GM18858 (cell line): Measurements from ENCODE around the gene DMD.
"Not testable (repeated sequence)": the region's sequence is repeated elsewhere in the genome, so short reads cannot be mapped to it uniquely, and the experiment has no call there.

Experiments used
- ATAC-seq: cut with Tn5 transposase; IDR thresholded peaks from one replicate; pipeline ENCODE4 v1.9.1; 2021; ENCODE audit not compliant: unreplicated experiment

Gene DMD

DNA sequence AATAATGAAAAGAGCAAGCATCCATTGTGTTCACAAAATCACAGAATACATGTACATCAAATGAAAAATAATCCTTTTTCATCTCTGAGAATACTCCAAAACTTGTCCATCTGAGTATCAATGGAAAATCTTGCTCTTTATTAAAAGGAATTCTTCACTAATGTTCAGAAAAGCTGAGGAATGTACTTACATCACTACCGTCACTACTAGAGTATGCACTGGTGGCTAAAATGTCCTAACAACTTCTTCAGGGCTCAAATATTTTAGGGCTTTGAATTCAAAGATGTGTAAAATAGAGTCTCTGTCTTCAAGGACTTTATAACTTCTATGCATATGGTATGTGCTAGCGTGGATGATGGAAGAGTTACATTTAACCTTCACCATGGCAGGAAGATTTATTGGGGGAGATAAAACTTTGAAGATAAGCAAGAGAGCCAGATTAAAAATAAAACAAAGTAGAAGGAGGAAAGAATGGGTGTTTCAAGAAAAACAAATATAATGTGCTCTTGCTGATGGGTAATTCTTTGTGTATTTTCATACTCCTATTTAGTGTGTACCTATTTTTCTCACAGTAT lies 55.1 kb downstream of the DMD start:
- ATAC-seq, result no peak

DNA sequence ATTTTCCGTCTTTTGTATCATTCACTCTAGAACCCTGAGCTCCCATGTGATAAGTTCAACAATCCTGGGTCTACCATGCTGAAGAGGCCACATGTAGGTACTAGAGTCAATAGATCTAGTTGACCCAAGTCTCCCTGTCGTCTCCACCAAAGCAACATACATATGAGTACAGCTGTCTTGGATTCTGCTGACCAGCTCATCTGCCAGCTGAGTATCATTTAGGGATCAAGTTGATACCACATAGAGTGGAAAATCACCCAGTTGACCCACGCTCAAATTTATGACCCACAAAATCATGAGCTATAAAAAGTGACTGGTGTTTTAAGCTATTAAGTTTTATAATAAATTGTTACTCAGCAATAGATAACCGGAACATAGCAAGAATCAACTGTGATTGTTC lies 61.8 kb downstream of the DMD start:
- no peak for ATAC-seq

- ATAC-seq, result no peak
Measured at GRCh38 chrX:33149085-33149484, 62.3 kb downstream of the DMD start.

- no peak for ATAC-seq
Measured at GRCh38 chrX:33142331-33142730, 69.0 kb downstream of the DMD start.

DNA sequence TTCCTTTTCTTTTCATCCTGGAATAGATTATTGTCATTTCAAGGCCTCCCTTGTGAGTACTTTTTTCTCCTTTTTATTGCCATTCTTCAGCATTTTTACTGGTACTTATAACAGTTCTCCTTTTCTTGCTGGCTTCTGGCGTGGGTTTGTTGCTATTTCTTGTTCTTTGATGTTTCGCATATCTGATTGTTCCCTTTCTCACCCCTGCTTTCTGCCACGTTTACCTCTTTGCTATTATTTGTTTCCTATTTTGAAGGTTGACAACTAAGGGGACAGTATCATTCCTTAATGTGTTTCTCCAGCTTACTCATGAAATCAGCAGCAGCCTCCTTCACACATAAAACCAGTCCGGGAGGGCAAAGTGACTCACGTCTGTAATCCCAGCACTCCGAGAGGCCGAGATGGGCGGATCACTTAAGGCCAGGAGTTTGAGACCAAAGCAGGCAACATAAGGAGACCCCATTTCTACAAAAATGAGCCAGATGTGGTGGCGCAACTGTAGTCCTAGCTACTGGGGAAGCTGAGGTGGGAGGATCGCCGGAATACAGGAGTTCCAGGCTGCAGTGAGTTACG lies 72.6 kb downstream of the DMD start:
- ATAC-seq, result no peak

DNA sequence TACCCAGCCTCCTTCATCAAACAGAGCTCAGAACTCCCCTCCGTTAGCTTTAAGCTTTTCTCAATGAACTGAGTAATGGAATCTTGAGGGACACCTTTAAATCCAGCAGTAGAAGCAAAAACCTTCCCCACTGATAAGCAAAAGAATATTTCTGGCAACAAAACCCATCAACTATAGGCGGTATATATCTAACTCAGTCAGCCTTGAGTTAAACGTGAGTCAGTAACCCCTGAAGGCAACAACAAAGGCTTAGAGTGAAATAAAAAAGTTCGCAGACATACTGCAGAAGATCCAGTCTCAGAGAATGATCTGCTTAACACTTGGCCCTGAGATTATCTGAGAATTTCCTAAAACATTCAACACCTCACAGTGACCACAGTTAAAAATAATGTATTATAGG lies 77.2 kb downstream of the DMD start:
- ATAC-seq, result no peak

GRCh38 chrX:33133320-33133719 lies 78.0 kb downstream of the DMD start:
- ATAC-seq, result no peak

DNA sequence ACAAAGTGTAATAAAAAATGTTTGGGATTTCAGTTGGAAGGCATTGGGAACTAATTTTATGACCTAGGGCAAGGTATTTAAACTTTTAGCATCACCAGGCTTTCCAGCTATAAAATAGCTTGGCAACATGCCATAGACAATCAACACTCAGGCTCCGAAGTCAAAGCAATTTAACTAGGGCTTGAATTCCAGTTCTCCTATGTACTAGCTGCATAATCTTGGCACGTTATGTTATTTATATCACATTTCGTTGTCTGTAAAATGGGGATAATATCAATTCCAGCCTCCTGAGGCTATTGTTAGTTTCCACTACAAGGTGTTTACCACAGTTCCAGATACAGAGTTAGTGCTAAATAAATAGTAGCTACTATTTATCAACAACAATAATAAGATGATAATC lies 78.8 kb downstream of the DMD start:
- ATAC-seq, result no peak

DNA sequence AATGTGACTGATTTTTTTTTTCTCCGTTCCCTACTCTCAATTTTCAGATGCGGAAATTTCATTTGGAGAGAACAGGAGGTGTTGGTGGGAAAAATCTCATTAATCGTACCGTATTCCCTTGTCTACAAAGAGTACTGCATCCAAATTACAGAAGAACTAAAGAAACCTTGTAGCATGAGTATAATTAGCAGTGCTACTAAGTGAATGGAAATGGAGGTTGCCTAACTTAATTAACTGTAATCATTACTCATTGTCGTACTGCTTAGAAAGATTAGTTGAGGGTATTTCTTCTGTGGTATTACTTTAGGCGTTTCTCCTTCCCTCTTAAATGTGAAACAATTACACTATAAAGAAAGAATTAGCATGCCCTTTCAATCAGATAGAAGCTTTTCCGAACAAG lies 81.7 kb downstream of the DMD start:
- ATAC-seq, result no peak

DNA sequence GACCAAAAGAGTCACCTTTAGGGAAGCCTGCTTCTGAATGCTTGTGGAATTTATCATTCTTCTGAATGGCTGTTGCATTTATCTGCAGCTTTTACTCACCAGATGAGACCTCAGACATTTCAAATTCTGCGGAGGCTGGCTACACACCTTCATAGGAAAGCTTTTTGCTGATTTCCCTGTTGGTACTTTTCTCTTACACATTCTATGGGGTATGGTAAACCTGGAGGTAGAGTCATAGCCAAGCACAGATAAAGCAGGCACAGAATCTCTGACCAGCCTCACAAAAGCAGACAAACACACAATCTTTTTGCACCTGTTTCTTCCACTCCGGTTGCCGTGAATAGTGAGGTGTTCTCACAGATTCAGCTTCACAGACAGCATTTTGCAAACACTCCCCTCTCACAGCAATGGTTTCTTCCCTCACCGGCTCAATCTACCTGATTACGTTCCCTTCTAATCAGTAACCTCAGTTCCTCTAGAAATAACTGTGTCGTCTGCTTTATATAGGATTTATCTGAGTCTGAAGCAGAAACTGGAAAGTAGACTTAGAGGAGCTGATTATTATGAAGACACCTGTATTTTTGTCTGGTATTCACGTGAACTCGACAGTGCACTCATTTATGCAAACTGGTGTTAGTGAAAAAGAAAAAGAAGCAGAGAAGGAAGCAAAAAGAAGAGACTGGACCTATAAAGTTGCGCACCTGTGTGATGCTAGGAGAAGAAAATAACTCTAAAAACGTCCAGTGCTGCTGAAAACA lies 83.1 kb downstream of the DMD start:
- no peak for ATAC-seq

DNA sequence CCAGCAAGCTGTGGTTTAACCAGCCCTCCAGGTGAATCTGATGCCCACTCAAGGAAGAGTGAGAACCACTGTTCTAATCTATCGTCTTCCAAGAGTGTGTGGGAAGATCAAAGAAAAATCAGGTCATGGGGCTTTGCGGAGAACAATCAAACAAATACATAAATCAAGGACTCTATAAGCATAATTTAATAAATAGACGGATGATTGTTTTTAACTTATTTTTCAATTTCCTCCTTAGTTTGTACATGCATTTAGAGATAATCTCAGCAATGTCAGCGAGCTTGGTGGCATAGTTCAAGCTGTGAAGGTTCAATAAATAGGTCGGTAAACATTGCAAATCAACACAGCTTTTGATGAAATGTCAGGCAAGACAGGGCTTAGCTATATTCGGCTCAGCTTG lies 84.9 kb downstream of the DMD start:
- ATAC-seq, result no peak

DNA sequence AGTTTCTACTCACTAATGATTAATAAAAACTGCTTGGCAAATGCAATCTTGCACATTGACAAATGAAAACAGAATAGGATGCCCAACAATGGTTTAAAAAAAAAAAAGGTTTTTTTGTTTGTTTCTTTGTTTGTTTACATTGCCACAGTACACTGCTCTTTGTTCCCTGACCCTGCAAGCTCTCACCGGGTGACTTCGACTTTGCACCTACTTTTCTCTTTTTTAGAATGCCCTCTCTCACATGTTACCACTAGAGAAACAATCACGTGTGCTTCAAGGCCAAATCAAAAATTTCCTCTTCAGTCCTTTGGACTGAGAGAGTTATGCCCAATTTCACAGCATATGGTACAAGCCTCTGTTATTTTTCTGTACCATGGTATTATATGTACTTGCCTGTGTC lies 101.5 kb downstream of the DMD start:
- ATAC-seq, result no peak

GRCh38 chrX:33106737-33107136 lies 104.6 kb downstream of the DMD start:
- ATAC-seq, result no peak

DNA sequence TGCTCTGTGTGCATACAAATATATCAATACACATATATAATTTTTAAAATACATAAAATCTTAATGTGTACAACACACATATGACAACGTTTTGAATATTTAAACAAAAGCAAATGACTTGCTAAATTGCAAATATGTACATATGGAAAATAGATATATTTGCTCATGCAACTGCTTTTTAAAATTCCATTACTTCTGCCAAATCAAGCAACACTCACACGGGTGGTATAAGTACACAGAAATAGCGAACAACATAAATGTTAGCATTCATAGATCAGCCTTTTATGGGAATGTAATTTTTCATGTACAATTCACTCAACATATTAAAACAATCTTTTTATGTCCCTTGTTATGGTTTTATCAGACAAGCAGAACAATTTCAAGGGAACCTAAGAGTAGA lies 116.3 kb downstream of the DMD start:
- ATAC-seq, result no peak

DNA sequence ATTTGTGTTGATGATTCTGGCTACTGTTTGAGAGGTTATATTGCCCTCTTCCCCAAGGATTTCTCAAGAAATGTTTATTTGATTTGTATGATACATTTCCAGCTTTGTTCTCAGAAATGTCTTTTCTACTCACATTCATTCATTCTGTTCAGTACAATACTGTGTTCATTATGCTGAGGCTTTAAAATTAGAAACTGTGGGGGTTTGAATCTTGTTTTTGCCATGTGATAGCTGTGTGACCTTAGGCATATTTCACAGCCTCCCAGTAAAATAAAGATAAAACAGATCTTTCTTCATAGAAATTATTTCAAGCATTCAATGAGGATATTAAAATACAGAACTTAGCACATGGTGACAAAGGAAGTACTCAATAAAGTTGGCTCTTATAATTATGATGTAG lies 123.9 kb downstream of the DMD start:
- no peak for ATAC-seq

DNA sequence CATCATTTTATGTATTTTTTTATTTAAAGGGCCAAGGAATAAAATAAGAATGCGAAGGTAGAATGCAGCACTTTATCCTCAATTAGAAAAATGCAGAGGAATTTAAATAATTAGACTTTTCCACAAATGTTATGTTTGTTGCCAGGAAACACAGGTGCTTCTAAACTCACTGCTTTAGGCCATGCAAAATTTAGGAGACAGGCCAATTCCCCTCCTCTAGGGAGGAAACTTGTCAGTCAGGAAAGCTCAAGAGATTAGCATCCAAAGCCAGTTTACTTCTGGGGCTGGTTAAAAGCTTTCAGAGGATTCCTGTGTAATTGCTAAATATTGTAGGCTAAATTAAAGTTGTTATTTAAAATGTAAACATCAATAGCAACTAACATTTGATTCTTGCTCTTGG lies 124.5 kb downstream of the DMD start:
- ATAC-seq, result no peak

DNA sequence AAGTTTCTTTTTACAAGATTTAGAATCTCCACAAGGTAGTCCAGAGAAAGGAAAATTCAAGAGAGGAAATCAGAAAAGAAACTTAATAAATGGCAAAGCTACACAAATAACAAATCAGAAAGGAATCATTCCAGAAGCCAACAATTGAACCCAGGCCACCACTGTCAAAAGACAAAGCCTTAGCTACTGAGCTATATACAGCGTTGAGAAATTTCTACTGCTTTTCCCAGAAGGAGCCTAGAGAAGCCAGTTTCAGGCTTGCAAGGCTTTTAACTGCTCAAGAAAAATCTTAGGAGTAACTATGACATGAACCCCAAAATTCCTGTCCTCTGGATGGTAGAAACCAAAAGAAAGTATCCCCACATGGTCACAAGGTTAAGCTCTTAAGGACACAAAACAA lies 129.0 kb downstream of the DMD start:
- ATAC-seq, result no peak

- no peak for ATAC-seq
Measured at GRCh38 chrX:33078273-33078672, 133.1 kb downstream of the DMD start.

DNA sequence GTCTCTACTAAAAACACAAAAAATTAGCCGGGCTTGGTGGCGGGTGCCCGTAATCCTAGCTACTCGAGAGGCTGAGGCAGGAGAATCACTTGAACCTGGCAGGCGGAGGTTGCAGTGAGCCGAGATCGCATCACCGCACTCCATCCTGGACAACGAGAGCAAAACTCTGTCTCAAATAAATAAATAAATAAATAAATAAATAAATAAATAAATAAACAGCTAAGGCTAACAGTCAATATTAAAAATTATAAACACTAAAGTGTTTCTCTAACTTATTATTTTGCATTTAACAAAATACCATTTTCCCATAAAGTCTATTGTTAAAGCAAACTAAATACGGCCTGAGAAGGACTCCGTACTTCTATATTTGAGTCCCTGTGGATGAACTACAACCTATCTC lies 137.7 kb downstream of the DMD start:
- not testable (repeated sequence) for ATAC-seq

DNA sequence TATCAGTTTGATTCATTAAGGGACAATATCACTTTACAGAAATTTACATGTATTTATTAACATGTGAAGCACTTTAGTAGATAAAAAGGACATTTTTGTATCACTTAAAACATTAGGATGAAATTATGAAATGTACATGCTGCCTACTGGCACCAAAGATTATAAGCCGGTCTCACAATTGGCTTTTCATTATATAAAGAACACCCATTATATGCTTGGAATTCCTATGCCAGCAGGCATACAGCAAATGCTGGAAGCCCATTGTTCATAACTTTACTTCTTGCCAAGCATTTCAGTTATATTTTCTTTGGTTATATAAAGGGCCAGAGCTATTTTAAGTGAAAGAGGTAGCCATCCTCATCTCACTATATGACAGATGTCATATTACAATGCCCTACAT lies 145.9 kb downstream of the DMD start:
- ATAC-seq, result no peak

GRCh38 chrX:33062041-33062440 lies 149.3 kb downstream of the DMD start:
- no peak for ATAC-seq

DNA sequence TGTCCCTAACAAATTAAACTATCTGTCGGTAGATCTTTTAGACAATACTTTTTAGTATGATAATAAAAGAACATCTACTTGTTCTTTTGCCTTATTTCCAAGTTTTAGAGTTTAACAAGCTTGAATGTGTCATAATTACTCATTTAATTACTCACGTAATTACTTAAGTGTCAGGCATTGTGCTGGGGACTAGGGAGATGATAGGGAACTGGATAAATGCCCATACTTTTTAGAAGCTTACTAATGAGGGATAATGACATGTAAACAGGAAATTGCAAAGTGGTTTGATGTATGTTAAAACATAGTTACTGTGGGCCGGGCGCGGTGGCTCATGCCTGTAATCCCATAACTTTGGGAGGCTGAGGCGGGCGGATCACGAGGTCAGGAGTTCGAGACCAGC lies 158.3 kb downstream of the DMD start:
- ATAC-seq, result no peak

DNA sequence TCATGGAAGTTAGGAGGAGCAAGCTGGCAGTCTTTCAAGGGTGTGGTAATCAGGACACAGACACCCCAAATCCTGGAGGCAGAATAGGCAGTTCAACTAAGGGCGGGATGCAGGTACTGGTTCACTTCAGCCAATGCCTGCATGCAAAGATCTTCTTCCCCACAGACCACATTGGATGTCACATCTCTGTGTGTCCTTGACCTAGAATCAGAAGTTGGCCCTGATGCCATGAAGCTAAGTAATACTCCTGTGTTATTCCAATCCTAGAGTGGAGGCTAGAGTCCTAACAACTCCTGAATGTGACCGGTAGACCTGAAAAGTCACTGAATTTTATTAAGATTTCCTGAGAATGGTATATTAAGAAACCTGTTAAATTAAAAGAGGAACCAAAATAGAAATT lies 165.5 kb downstream of the DMD start:
- no peak for ATAC-seq
